ENCODE data around the gene HCRTR1.

DNA sequence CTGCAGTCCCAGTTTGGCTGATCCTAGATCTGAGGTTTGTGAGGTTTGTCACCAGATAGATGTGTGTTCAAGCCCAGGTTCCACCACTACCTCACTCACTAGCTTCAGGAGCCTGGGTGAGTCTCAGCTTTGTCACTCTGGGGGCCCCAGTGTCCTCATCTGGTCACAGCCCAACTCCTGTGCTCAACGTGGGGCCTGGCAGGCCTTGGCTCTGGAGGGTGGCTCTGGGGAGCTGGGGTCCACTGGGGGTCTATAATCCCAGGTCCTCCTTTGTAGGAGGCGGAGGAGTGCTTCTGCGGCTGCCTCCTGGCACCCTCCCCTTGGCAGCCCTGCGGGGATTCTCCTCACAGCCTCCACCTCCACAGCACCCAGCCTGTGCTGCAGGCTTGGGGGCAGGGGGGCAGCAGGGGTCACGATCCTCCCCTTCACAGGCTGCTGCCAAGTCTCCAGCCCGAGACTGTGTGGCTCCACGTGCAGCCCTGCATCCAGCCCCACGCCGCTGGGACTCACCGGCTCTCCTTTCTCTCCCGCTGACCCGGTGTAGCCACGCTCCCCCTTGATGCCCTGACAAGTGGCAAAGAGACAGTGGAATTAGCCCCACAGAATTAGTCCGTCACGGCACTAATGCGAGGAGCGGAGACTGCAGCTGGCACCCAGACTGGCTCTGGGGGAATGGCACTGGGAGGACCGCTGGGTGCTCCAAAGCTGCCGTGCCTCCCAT lies 49.7 kb downstream of the HCRTR1 start:
- TF ChIP-seq, protein P1, sequence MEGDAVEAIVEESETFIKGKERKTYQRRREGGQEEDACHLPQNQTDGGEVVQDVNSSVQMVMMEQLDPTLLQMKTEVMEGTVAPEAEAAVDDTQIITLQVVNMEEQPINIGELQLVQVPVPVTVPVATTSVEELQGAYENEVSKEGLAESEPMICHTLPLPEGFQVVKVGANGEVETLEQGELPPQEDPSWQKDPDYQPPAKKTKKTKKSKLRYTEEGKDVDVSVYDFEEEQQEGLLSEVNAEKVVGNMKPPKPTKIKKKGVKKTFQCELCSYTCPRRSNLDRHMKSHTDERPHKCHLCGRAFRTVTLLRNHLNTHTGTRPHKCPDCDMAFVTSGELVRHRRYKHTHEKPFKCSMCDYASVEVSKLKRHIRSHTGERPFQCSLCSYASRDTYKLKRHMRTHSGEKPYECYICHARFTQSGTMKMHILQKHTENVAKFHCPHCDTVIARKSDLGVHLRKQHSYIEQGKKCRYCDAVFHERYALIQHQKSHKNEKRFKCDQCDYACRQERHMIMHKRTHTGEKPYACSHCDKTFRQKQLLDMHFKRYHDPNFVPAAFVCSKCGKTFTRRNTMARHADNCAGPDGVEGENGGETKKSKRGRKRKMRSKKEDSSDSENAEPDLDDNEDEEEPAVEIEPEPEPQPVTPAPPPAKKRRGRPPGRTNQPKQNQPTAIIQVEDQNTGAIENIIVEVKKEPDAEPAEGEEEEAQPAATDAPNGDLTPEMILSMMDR (IDR thresholded peaks at IDR 0.05) = no peak
- no peak for TF ChIP-seq POLR2A (IDR thresholded peaks at IDR 0.05)

Data from right lobe of liver (tissue), 4 donors.